Ascending aorta (tissue), 2 donors: ENCODE measurements around the gene ZNF599. TPM values are rescaled to one million over a fixed set of nuclear protein-coding genes. Genes with fewer than 3 reads are reported as not detected.

Experiments
- DNase-seq, 2 donors: peaks; one replicate each; pipeline ENCODE4 v3.0.0-alpha.2; 2019; ENCODE audit warnings: low spot score in 2 of 2
- H3K27ac ChIP-seq, 2 donors: fragments of 200-600 bp; sonication (generic); one replicate each; pipeline ENCODE4 v1.5.1; 2016 to 2017; ENCODE audit warnings: mild to moderate bottlenecking in 1 of 2
- H3K27me3 ChIP-seq: fragments of 200-600 bp; sonication (generic); one replicate; pipeline ENCODE4 v1.5.1; 2017
- H3K36me3 ChIP-seq, 2 donors: fragments of 200-600 bp; sonication (generic); one replicate each; pipeline ENCODE4 v1.5.1; 2016
- H3K4me1 ChIP-seq, 2 donors: fragments of 200-600 bp; sonication (generic); one replicate each; pipeline ENCODE4 v1.5.1; 2016 to 2017; ENCODE audit warnings: mild to moderate bottlenecking in 1 of 2
- H3K4me3 ChIP-seq, 2 donors: fragments of 200-600 bp; sonication (generic); one replicate each; pipeline ENCODE4 v1.5.1; 2016 to 2017; ENCODE audit warnings: mild to moderate bottlenecking in 1 of 2
- H3K9me3 ChIP-seq, 2 donors: fragments of 200-600 bp; sonication (generic); one replicate each; pipeline ENCODE4 v1.5.1; 2016
- intact Hi-C: fragments of 100-400 bp; cut with DNase I; formaldehyde crosslinking; loops from one replicate; pipeline ENCODE4 v1.15.1; 2023
- total RNA-seq: library from RNA; depleted of rRNA; stranded (reverse); fragments of >200 nt; gene quantifications from one replicate; pipeline ENCODE4 v1.1.0, GENCODE V29; 2016
- TF ChIP-seq, protein P1 (sequence below), 3 experiments: fragments of 200-600 bp in 2 of 3; fragments of 450-650 bp in 1 of 3; sonication (generic) in 2 of 3; IDR thresholded peaks; one replicate each; pipeline ENCODE4 v1.5.1; 2016 to 2019; ENCODE audit warnings: antibody characterized with exemption in 3 of 3, mild to moderate bottlenecking in 1 of 3, moderate library complexity in 1 of 3

ZNF599 gene
- total RNA-seq, 1 donor from 2014 or later, result 2.2 TPM

DNA sequence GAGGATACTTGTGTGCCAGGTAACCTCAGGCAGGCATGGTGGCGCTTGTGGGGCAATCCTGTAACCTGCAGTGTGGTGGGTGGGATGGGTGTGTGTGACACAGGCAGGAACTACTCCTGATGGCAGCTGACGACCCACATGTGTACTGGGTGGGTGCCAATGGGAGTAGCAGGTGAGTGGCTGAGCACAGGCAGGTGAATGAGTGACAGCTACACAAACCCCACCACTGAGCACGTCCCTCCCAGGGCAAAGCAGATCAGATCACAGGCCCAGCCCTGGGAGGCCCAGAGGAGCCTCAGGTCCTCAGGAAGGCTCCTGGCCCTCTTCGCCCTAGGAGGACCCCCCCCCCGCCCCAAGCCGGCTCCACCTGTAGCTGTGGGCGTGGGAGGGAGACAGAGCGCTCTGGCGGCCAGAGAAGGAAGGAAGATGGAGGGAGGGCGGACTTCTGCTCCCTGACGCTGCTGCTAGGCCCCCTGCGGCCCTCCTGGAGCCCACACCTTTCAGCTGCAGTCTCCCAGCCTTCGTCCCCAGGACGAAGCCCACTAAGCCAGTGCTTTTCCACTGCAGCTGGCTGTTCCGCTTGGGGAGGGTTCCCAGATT is 40.3 kb downstream of the ZNF599 start:
- H3K4me3 ChIP-seq, result peak overlapping the region; percentile 62 to 94
- peak in 1 of 2 donors; percentile 64 for DNase-seq
- peaks cover 9 to 22% of the 10 kb centered on the region in 2 donors for H3K4me1 ChIP-seq
- TF ChIP-seq, protein P1, sequence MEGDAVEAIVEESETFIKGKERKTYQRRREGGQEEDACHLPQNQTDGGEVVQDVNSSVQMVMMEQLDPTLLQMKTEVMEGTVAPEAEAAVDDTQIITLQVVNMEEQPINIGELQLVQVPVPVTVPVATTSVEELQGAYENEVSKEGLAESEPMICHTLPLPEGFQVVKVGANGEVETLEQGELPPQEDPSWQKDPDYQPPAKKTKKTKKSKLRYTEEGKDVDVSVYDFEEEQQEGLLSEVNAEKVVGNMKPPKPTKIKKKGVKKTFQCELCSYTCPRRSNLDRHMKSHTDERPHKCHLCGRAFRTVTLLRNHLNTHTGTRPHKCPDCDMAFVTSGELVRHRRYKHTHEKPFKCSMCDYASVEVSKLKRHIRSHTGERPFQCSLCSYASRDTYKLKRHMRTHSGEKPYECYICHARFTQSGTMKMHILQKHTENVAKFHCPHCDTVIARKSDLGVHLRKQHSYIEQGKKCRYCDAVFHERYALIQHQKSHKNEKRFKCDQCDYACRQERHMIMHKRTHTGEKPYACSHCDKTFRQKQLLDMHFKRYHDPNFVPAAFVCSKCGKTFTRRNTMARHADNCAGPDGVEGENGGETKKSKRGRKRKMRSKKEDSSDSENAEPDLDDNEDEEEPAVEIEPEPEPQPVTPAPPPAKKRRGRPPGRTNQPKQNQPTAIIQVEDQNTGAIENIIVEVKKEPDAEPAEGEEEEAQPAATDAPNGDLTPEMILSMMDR (IDR thresholded peaks at IDR 0.05), result no peak
- H3K36me3 ChIP-seq, result peaks cover 10 to 23% of the 10 kb centered on the region in 2 donors
- peaks cover 11 to 14% of the 10 kb centered on the region in 2 donors for H3K9me3 ChIP-seq
- intact Hi-C loops, result loop anchor here (1.0 kb wide), 1 partner anchor 41 kb away; the partner anchor contains the start of gene ZNF599
- H3K27ac ChIP-seq, result peak overlapping the region; percentile 97 to 98
- no peaks in the 10 kb centered on the region for H3K27me3 ChIP-seq

DNA sequence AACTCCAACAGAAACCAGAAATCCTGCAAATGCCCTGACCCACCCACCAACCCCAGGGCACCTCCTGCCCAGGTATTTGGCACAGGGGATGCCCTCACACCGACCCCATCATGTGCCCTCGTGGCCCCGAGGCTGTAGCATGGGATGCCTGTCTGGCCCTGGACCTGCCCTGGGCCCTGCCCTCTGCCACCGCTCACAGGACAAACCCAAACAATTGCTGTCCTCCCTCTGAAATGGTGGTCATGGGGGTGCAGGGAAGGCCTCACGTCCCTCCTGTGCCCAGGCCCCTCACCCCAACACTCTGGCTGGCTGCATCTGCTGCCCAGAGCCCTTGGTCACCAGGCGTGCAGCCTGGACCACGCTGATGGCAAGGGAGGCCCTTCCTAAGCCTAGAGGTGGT is 41.1 kb downstream of the ZNF599 start:
- Histone ChIP-seq H3K4me1 (peaks cover 9 to 22% of the 10 kb centered on the region in 2 donors), H3K27me3 (no peaks in the 10 kb centered on the region), H3K36me3 (peaks cover 7 to 16% of the 10 kb centered on the region in 2 donors), H3K4me3 (no peak overlapping the region), H3K27ac (no peak overlapping the region), H3K9me3 (peaks cover 4 to 8% of the 10 kb centered on the region in 2 donors)
- TF ChIP-seq, protein P1 (IDR thresholded peaks at IDR 0.05), result no peak
- intact Hi-C loops, result no loop called here
- DNase-seq, result no peak

DNA sequence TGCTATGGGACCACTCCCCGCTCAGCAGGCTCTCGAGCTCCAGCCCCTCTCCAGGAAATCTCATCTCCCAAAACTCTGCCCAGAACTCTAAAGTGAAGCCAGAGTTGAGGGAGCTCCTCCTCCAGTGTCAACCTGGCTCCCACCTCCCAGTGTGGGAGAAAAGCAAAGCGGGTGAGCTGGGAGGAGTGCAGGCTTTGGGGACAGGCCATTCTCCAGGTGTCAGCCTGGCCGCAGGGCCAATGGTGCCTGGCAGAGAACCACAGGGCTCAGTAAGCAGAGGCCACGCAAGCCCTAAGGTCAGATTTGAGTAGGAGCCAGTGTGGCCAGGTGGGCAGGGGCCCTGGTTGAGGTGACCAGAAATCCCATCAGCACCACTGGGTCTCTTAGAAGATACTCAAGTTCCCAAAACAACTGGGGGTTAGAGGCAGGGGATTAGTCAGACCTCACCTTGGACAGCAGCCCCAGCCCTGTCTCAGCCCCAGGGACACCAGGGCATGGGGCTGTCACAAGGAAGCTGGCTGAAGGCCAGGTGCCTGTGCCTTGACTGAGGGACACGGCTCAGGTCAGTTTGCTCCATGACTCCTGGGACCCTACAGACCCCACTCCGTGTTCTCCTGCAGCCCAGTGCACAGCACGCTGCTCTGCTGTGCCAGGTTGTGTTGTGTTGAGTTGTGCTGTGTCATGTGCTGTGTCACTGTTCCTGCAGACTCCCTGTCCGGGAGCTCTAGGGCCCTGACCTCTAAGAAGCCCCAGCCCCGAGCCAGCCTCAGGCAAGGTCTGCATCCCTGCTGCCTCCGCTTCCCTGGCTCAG is 41.8 kb downstream of the ZNF599 start:
- no peak for DNase-seq
- H3K9me3 ChIP-seq, result peaks cover 0 to under 1% of the 10 kb centered on the region in 2 donors
- peaks cover 9 to 22% of the 10 kb centered on the region in 2 donors for H3K4me1 ChIP-seq
- TF ChIP-seq, protein P1 (IDR thresholded peaks at IDR 0.05), result no peak
- H3K27ac ChIP-seq, result no peak overlapping the region
- no peaks in the 10 kb centered on the region for H3K27me3 ChIP-seq
- peaks cover 2 to 10% of the 10 kb centered on the region in 2 donors for H3K36me3 ChIP-seq
- intact Hi-C loops, result no loop called here
- no peak overlapping the region for H3K4me3 ChIP-seq

DNA sequence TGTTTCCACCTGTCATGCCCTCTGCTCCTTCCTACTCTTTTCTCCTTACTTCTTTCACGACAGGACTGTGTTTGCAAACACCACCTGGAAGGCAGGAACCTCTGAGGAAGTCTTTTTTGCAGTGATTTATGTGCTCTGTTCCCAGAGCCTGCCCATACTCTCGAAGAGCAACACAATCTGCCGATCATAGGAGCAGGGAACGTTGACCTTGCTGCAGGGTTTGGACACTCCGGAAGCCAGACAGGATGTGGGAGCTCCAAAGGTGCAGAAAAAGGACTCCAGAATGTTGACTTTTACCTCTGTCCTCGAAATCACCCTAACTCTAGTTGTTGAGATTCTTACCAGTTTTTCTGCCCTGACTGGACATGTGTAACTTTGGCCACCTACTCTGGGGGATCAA is 47.6 kb downstream of the ZNF599 start:
- no peaks in the 10 kb centered on the region for H3K36me3 ChIP-seq
- H3K9me3 ChIP-seq, result no peaks in the 10 kb centered on the region
- no peak for DNase-seq
- TF ChIP-seq, protein P1 (IDR thresholded peaks at IDR 0.05), result no peak
- H3K27me3 ChIP-seq, result no peaks in the 10 kb centered on the region
- intact Hi-C loops, result no loop called here
- no peak overlapping the region for H3K4me3 ChIP-seq
- H3K27ac ChIP-seq, result no peak overlapping the region
- H3K4me1 ChIP-seq, result no peaks in the 10 kb centered on the region

DNA sequence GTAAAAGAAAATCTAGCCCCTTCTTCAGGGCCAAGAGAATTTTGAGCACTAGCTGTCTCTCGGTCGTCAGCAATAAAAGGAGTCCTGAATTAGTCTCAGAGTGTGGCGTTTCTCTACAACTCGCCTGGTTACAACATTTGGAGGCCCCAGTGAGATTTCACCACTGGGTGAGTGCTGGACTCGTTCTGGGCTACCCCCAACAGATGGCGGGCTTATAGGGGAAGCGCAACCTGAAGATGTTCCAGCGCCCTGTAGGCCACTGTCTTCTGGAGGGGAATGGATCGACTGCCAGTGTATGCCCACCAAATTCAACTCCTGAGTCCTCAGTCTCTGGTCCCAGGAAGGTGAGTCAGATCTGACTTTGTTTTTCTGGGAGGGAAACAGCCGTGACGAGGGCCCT is 50.7 kb downstream of the ZNF599 start:
- TF ChIP-seq, protein P1 (IDR thresholded peaks at IDR 0.05), result no peak
- no peaks in the 10 kb centered on the region for H3K36me3 ChIP-seq

More for the DNA sequence above, 50.7 kb downstream of the ZNF599 start:
- H3K27ac ChIP-seq, result no peak overlapping the region
- DNase-seq, result no peak
- H3K4me1 ChIP-seq, result no peaks in the 10 kb centered on the region
- no peak overlapping the region for H3K4me3 ChIP-seq
- H3K9me3 ChIP-seq, result no peaks in the 10 kb centered on the region
- intact Hi-C loops, result no loop called here
- H3K27me3 ChIP-seq, result no peaks in the 10 kb centered on the region
